Type B pancreatic cell (in vitro differentiated cells): ENCODE data around the gene GMDS. TPM values are rescaled to one million over a fixed set of nuclear protein-coding genes. Genes with fewer than 3 reads are reported as not detected.
A peak's percentile ranks its signal among the peaks of the same experiment; 100 is the strongest.

Source experiments
- DNase-seq: peaks from one replicate; pipeline ENCODE4 v3.0.0; 2021; ENCODE audit warnings: mixed read lengths; ENCODE audit not compliant: unreplicated experiment; ENCODE audit errors: extremely low spot score
- H3K27ac Mint-ChIP-seq: 2 replicates; pipeline ENCODE4 v1.8.0; 2021; ENCODE audit warnings: mild to moderate bottlenecking, mixed read lengths
- H3K27me3 Mint-ChIP-seq: 2 replicates; pipeline ENCODE4 v1.8.0; 2021; ENCODE audit warnings: mixed read lengths
- H3K36me3 Mint-ChIP-seq: 2 replicates; pipeline ENCODE4 v1.8.0; 2021; ENCODE audit warnings: mixed read lengths
- H3K4me1 Mint-ChIP-seq: one replicate; pipeline ENCODE4 v1.8.0; 2021; ENCODE audit warnings: mixed read lengths; ENCODE audit not compliant: unreplicated experiment
- H3K4me3 Mint-ChIP-seq: 2 replicates; pipeline ENCODE4 v1.8.0; 2021; ENCODE audit warnings: mild to moderate bottlenecking, mixed read lengths
- H3K9me3 Mint-ChIP-seq: 2 replicates; pipeline ENCODE4 v1.8.0; 2021; ENCODE audit warnings: mixed read lengths
- CTCF ChIP-seq: fragments of 200-600 bp; sonication (generic); conservative IDR thresholded peaks from 2 replicates; pipeline ENCODE4 v1.5.0; 2021; ENCODE audit warnings: antibody characterized with exemption, mild to moderate bottlenecking
- long read RNA-seq: library from polyadenylated mRNA; unstranded; transcript quantifications from one replicate; pipeline ENCODE4 v2.0.0, GENCODE V29; 2020
- total RNA-seq: library from RNA; stranded (reverse); gene quantifications from 2 replicates; pipeline ENCODE4 v1.2.1, GENCODE V29; 2021; ENCODE audit warnings: low replicate concordance

GMDS gene
- 27.5 and 41.3 TPM in 2 replicates for total RNA-seq
- long read RNA-seq, transcript GMDS-202 (11 exons, 1,752 nt) = major isoform, 27 of 42 reads
- long read RNA-seq, partial matches to known transcripts = 5 of 42 reads
- long read RNA-seq, other reads (novel, unspliced or antisense) = 10 of 42 reads

GRCh38 chr6:2245103-2245876, at the start of gene GMDS:
Gene GMDS, minus strand, starts transcription at chr6:2245605.
- no peaks in the 10 kb centered on the region for H3K36me3 Mint-ChIP-seq
- H3K9me3 Mint-ChIP-seq = no peaks in the 10 kb centered on the region
- peaks cover 4% of the 10 kb centered on the region for H3K27me3 Mint-ChIP-seq
- peaks cover 25% of the 10 kb centered on the region for H3K4me1 Mint-ChIP-seq
- peak within 1 kb of the TSS; percentile 95 for H3K4me3 Mint-ChIP-seq
- peak within 1 kb of the TSS; percentile 99 for H3K27ac Mint-ChIP-seq
- no peak for TF ChIP-seq CTCF
- peak; percentile 89 for DNase-seq

- Mint-ChIP-seq H3K36me3 (peaks cover 21% of the 10 kb centered on the region), H3K27ac (no peak overlapping the region), H3K4me1 (no peaks in the 10 kb centered on the region), H3K27me3 (no peaks in the 10 kb centered on the region), H3K4me3 (no peak overlapping the region), H3K9me3 (peaks cover 23% of the 10 kb centered on the region)
- no peak for DNase-seq
- no peak for TF ChIP-seq CTCF
Observed at GRCh38 chr6:2285510-2285909, 40.1 kb upstream of the GMDS start.

- Mint-ChIP-seq H3K36me3 (peaks cover 45% of the 10 kb centered on the region), H3K27me3 (no peaks in the 10 kb centered on the region), H3K4me3 (no peak overlapping the region), H3K27ac (peak overlapping the region; percentile 25), H3K4me1 (peaks cover 21% of the 10 kb centered on the region), H3K9me3 (peaks cover 17% of the 10 kb centered on the region)
- no peak for DNase-seq
- no peak for TF ChIP-seq CTCF
Observed at GRCh38 chr6:2275892-2276242, 30.5 kb upstream of the GMDS start.

GRCh38 chr6:2274981-2275891, 29.8 kb upstream of the GMDS start:
- H3K9me3 Mint-ChIP-seq = peaks cover 12% of the 10 kb centered on the region
- peak overlapping the region; percentile 25 for H3K27ac Mint-ChIP-seq
- DNase-seq = no peak
- H3K4me1 Mint-ChIP-seq = peaks cover 24% of the 10 kb centered on the region
- peak overlapping the region; percentile 24 for H3K4me3 Mint-ChIP-seq
- TF ChIP-seq CTCF = no peak
- H3K36me3 Mint-ChIP-seq = peaks cover 45% of the 10 kb centered on the region
- H3K27me3 Mint-ChIP-seq = no peaks in the 10 kb centered on the region

GRCh38 chr6:2272696-2273095, 27.3 kb upstream of the GMDS start:
- H3K27ac Mint-ChIP-seq = no peak overlapping the region
- H3K4me1 Mint-ChIP-seq = peaks cover 24% of the 10 kb centered on the region
- no peak overlapping the region for H3K4me3 Mint-ChIP-seq
- H3K9me3 Mint-ChIP-seq = peaks cover 7% of the 10 kb centered on the region
- H3K27me3 Mint-ChIP-seq = no peaks in the 10 kb centered on the region
- H3K36me3 Mint-ChIP-seq = peaks cover 36% of the 10 kb centered on the region
- no peak for TF ChIP-seq CTCF
- no peak for DNase-seq
